Left renal cortex interstitium (tissue), 4 donors: ENCODE measurements around the gene PRDM15. TPM values are rescaled to one million over a fixed set of nuclear protein-coding genes. Genes with fewer than 3 reads are reported as not detected.

Experiments used
- DNase-seq, 4 donors: peaks; one replicate each; pipeline ENCODE4 v3.0.0-alpha.2; 2013; ENCODE audit warnings: low read depth in 4 of 4, low spot score in 2 of 4, missing footprints in 1 of 4
- polyA plus RNA-seq, 4 donors: library from polyadenylated mRNA; unstranded; fragments of 120-200 nt; gene quantifications; one replicate each; pipeline ENCODE4 v1.2.1, GENCODE V29; 2013; ENCODE audit not compliant: insufficient read length in 4 of 4

The PRDM15 gene
- polyA plus RNA-seq, 4 donors: 5.2 to 8.4 (median 6.5) TPM

DNA sequence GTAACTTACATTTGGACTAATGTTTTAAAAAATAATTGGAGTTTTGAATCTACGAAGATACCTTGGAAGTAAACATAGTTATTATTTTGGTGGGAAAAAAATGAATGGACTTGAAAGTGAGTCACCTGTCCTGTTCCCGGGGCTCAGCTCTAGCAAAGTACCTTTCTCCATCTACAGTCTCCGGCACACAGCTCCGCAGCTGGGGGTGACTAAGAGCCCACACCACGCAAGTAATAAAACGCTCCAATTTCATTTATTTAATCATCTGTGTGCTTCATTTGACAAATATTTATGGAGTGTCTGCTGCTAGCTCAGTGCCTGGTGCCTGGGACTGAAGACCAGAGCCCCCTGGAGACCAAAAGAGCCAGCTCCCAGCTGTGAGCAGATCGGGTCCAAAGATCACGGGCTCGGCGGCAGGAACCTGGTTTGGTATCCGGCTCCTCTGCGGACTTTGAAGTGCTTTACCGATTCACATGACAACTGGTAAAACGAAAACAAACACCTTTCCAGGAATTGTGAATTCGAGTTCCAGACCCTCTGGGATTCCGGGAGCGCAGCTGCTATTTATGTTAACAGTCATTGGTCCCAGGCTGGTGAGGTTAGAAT, 110.6 kb downstream of the PRDM15 start:
- DNase-seq: no peak

GRCh38 chr21:41767606-41768436, 111.3 kb downstream of the PRDM15 start:
- DNase-seq: no peak

GRCh38 chr21:41766883-41767605, 112.1 kb downstream of the PRDM15 start, which contains the start of gene RIPK4:
RIPK4 (minus strand) TSS chr21:41767052; CDS start chr21:41767041, 11 bp downstream.
- no peak for DNase-seq

- DNase-seq: no peak
These were observed 112.9 kb downstream of the PRDM15 start for GRCh38 chr21:41765973-41766882.

DNA sequence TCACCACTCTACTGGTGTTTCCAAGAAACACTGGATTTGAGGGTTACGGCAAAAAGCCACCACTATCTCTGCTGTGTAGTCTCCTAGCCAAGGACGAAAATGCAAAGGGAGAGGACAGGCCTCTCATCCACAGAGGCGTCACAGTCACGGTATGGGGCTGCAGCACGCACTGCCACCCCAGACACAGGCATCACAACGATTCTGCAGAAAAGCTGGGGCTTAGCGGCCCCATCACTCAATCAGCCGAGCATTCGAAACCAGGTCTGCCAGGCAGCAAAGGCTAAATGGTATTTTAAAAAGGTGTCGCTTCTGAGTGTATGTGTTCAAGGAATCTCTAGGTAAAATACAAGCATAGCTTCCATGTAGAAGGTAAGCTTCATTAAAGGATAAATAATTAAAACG, 113.7 kb downstream of the PRDM15 start:
- DNase-seq: no peak

- DNase-seq: no peak
These were observed 114.4 kb downstream of the PRDM15 start for GRCh38 chr21:41764558-41765419.

- no peak for DNase-seq
These were observed 115.1 kb downstream of the PRDM15 start for GRCh38 chr21:41763996-41764395.

DNA sequence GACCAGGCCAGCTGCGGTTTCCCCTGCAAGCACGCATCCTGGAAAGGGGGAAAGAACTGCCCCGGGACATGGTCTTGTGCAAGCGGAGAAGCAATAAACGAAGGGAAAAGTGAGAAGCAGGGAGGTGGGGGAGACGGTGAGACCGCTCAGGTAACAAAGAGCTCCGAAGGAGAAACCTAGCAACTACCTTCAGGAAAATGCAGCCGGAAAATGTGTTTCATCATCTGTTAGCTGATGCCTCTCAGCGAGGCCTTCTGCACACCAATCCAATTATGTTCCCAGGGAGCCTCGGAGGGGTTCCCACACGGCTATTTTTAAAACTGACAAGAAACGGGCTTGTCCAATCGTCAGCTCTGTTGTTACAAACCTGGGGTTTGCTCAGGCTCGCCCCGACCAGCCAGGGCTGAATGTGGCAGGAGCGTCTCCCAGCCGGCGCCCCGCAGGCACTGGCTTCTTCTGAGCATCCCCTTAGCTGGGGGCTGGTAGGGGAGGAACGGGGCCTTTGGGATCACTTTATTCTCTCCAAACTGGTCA, 115.7 kb downstream of the PRDM15 start:
- DNase-seq: no peak

GRCh38 chr21:41762753-41763152, 116.4 kb downstream of the PRDM15 start:
- no peak for DNase-seq

DNA sequence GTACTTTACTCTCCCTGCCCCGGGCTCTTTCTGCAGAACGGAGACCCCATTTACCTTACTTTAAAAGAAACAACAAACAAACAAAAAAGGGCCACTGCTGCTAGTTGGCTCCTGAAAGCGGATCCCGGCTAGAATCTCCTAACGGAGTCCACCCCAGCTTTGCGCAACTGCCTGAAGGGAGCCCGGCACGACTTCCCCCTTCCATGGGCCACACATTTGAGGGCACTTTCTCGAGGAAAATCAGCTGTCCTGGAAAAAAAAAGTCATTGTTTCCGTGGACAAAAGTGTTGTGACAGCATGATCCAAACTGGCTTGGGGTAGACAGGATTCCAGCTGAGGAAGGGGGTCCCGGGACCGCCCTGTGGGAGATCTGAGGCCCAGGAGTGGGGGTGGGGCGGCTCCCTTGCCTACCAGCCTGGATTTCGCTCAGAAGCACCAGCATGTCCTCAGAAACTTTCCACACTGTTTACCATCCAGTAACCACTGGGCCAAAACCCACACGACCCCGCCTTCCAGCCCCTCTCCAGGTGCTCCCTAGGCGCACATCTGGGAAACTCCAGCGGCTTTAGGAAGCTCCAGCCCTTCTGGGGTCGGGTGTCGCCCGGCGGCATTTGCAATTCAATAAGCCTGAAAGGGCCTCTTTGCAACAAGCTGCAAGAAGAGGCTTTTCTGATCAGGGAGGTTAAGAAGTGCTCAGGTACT, 117.1 kb downstream of the PRDM15 start:
- DNase-seq: no peak

DNA sequence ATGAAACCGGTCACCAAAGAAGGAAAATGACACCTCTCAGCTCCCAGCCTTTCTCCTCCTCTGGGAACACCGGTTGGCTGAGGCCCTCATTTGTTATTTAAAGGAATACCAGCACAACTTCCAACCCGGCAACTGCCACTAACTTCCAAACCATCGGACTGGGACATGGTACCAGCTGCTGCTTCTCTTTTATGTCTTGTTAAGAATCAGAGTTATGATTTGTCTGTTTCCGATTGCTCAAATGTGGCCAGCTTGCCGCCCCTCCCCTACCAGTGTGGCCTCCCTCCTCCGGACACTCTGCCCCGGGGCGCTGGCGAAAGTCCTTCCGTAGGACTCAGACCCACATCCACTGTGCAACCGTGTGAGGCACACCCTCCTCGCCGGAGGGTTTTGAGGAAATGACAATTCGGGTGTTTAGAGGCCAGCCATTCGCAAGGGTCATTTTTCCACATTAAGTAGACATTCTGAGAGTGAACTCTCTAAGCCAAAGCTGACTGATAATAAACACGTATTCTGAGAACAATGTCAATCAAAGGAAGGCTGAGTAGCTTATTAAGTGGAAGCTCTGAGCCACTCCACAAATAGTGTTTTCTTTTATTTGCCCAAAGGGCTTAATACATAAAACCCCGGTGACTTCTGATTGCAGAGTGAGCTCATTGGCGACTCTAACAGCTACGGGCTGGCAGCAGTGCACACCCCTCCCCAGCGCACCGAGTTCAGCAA, 117.8 kb downstream of the PRDM15 start:
- DNase-seq: no peak

DNA sequence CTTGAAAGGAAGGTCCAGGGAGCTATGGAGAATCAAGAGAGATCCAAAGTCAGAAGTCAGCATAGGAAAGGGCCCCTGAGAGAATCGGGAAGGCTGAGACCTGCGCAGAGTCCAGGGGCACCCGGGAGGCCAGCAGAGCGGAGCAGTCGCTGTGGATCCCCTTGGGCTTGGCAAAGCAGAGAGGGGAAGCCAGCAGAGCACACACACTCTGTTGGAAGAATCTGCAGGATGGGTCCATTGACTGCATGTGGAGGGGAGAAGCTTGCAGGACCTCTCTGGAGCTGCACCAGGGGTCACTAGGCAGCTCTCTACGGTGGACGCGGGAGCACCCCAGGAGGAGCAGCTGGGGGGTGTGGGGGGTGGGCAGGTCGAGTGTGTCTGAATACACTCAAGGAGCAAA, 118.7 kb downstream of the PRDM15 start:
- no peak for DNase-seq

- no peak for DNase-seq
These were observed 119.2 kb downstream of the PRDM15 start for GRCh38 chr21:41759926-41760325.

GRCh38 chr21:41759214-41759840, 119.8 kb downstream of the PRDM15 start:
- DNase-seq: no peak

DNA sequence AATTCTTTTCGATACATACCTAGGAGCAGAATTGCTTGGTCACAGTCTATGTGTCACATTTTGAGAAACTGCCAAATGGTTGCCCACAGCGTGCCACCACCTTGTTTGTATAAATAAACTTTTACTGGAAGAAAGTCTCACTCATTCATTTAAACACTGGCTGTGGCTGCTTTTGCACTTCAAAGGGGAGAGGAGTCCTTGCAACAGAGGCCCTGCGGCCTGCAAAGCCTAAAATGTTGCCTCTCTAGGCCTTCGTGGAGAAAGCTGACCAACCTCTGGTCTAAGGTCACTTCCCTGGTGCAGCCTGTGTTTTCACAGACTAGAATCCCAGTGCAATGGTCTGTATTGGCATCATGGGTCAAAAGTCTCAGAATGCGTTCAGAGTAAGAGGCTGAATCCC, 120.6 kb downstream of the PRDM15 start:
- no peak for DNase-seq

GRCh38 chr21:41755934-41756773, 123.0 kb downstream of the PRDM15 start:
- DNase-seq: no peak
